AG09309 (cell line): Measurements from ENCODE around the gene OR2D3.

Source experiments
- DNase-seq: peaks from one replicate; pipeline ENCODE4 v3.0.0-alpha.2; 2010; ENCODE audit warnings: low read depth
- H3K4me3 ChIP-seq: 2 replicates; pipeline ENCODE4 v1.5.1; 2011; ENCODE audit warnings: mild to moderate bottlenecking, low read depth, low read length, moderate library complexity; ENCODE audit not compliant: control insufficient read depth
- CTCF ChIP-seq: IDR thresholded peaks from 2 replicates; pipeline ENCODE4 v1.5.1; 2011; ENCODE audit warnings: mild to moderate bottlenecking, low read depth, low read length, inconsistent platforms; ENCODE audit not compliant: insufficient read depth, control insufficient read depth; ENCODE audit errors: missing control alignments

Gene OR2D3

GRCh38 chr11:6888830-6889229 is 32.0 kb upstream of the OR2D3 start:
- no peak for DNase-seq
- TF ChIP-seq CTCF, result no peak
- no peak overlapping the region for H3K4me3 ChIP-seq

DNA sequence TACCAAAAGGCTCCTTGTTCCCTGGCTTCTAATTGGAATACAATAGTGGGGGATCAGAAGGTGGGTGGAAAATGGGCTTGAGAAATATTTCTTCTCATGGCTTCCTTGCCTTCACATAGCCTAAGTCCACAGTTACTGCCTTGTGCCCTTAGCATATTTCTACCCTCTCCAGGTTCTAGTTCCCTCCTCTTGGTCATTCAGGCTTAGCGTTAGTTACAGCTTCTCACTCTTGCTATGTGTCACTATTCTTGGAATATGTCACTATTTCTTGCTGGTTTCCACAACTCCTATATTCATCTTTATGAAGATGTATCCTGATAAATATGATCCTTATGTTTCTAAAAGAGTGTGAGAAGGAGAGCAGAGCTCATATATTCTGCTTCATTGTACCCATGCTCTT is 31.0 kb upstream of the OR2D3 start:
- H3K4me3 ChIP-seq, result no peak overlapping the region
- no peak for TF ChIP-seq CTCF
- no peak for DNase-seq

GRCh38 chr11:6892400-6892799 is 28.4 kb upstream of the OR2D3 start, which contains the start of gene OR2D2:
OR2D2 (minus strand) TSS chr11:6892500; CDS start chr11:6892500, 0 bp downstream.
- DNase-seq, result no peak
- no peak within 1 kb of the TSS for H3K4me3 ChIP-seq
- no peak for TF ChIP-seq CTCF

GRCh38 chr11:6894097-6894496 is 26.7 kb upstream of the OR2D3 start:
- TF ChIP-seq CTCF, result no peak
- no peak for DNase-seq
- no peak overlapping the region for H3K4me3 ChIP-seq

DNA sequence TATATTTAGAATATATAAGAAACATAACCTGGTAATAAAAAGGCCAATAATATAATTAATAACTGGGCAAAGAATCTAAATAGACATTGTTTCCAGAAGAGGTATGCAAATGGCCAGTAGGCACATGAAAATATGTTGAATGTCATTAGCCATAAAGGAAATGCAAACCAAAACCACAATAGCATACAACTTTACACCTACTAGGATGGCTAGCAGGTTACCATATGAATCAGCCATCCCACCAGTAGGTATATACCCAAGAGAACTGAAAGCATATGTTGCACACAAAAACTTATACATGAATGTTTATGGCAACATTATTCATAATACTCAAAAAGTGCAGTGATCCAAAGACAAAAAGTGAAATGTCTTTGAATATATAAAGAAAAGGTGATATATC is 25.8 kb upstream of the OR2D3 start:
- no peak for TF ChIP-seq CTCF
- no peak for DNase-seq

DNA sequence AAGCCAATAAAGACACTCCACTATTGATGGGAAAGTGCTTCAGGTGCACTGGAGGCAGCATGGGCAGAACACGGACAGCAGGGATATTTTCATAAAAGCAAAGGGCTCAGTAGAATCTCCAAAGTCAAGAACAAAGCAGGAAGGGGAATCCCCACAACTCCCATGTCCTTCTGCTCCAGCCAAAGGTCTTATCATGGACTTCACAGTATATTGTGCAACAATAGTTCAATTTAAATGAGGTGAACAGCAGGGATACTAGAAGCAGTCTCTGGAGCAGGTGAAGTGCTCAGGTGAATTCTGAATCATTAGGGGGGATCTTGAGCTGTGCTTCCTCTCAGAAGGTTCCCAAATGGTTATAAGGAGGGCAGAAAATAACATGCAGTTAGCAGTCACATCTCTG is 21.9 kb upstream of the OR2D3 start:
- no peak for TF ChIP-seq CTCF
- DNase-seq, result no peak
- no peak overlapping the region for H3K4me3 ChIP-seq

More for the DNA sequence above, 25.8 kb upstream of the OR2D3 start:
- no peak overlapping the region for H3K4me3 ChIP-seq
